HepG2 (cell line): ENCODE data around the gene NANOS1. TPM values are rescaled to one million over a fixed set of nuclear protein-coding genes. Genes with fewer than 3 reads are reported as not detected.

Experiments
- ATAC-seq: fragments of 200-7000 bp; cut with Tn5 transposase; 3 replicates; pipeline ENCODE4 v1.9.1; 2020; ENCODE audit warnings: mild to moderate bottlenecking, moderate library complexity
- BruUV-seq: library from RNA; stranded (reverse); fragments of 400-500 nt; replicated peaks from 2 replicates; lab custom pipeline; 2021; lab: Mats Ljungman, UMichigan
- CTCF ChIA-PET: fragments of 300-600 bp; formaldehyde crosslinking; extraction: SDS; loops from one replicate; lab custom pipeline; 2021; ENCODE audit warnings: low total read pairs, inconsistent platforms, low intra/inter-chr PET ratio; lab: Yijun Ruan, JAX
- POLR2A ChIA-PET: fragments of 350-600 bp; sonication (Branson Sonifier 250); formaldehyde crosslinking; loops from one replicate; lab custom pipeline; 2020; ENCODE audit warnings: antibody characterized with exemption, inconsistent platforms; lab: Yijun Ruan, JAX
- DNase-seq: peaks from one replicate; pipeline ENCODE4 v3.0.0-alpha.2; 2015; ENCODE audit warnings: low spot score
- FAIRE-seq: peaks from 3 replicates; lab custom pipeline; 2011; peaks lifted over from hg19 to GRCh38; lab: Jason Lieb, UNC
- H2AFZ ChIP-seq: one replicate; pipeline ENCODE4 v1.6.1; 2011; ENCODE audit warnings: low read length, inconsistent platforms
- H3K27ac ChIP-seq: fragments of 300-600 bp; 3 replicates; pipeline ENCODE4 v1.8.0; 2011; ENCODE audit warnings: mixed run types, mild to moderate bottlenecking, mixed read lengths, low read length, inconsistent platforms; ENCODE audit not compliant: insufficient read depth; ENCODE audit errors: extremely low read length
- H3K27me3 ChIP-seq, 2 experiments: fragments of 200-600 bp in 1 of 2; 2 replicates in 1 of 2; 3 replicates in 1 of 2; pipeline versions ENCODE4 v1.6.0 to v1.8.0; 2011; ENCODE audit warnings: low read length in 2 of 2, mild to moderate bottlenecking in 2 of 2, moderate library complexity in 2 of 2, inconsistent platforms in 1 of 2; ENCODE audit not compliant: insufficient read depth in 2 of 2, control insufficient read depth in 1 of 2
- H3K36me3 ChIP-seq, 2 experiments: fragments of 200-600 bp in 1 of 2; replicated peaks in 1 of 2; 2 replicates in 1 of 2; 3 replicates in 1 of 2; pipeline versions ENCODE4 v1.5.1 to v1.8.0; 2011; ENCODE audit warnings: low read length in 2 of 2, inconsistent platforms in 1 of 2; ENCODE audit not compliant: insufficient read depth in 2 of 2, control insufficient read depth in 1 of 2
- H3K4me1 ChIP-seq: 2 replicates; pipeline ENCODE4 v1.5.1; 2012; ENCODE audit warnings: low read length, inconsistent platforms; ENCODE audit not compliant: insufficient read depth
- H3K4me2 ChIP-seq: 2 replicates; pipeline ENCODE4 v1.6.0; 2011; ENCODE audit warnings: low read depth, low read length, inconsistent platforms
- H3K4me3 ChIP-seq, 3 experiments: fragments of 200-600 bp in 1 of 3; sonication (generic), shearing (Covaris generic) in 1 of 3; replicated peaks in 1 of 3; 2 replicates each; pipeline ENCODE4 v1.5.1; 2011 to 2016; ENCODE audit warnings: low read length in 3 of 3, inconsistent platforms in 2 of 3, low read depth in 2 of 3, mild to moderate bottlenecking in 2 of 3, control low read depth in 1 of 3, mixed read lengths in 1 of 3; ENCODE audit not compliant: insufficient read depth in 1 of 3
- H3K79me2 ChIP-seq: one replicate; pipeline ENCODE4 v1.6.1; 2011; ENCODE audit warnings: low read length, inconsistent platforms; ENCODE audit not compliant: insufficient read depth
- H3K9ac ChIP-seq: 2 replicates; pipeline ENCODE4 v1.6.0; 2011; ENCODE audit warnings: mild to moderate bottlenecking, low read depth, low read length, inconsistent platforms; ENCODE audit not compliant: insufficient read depth
- H3K9me3 ChIP-seq: 2 replicates; pipeline ENCODE4 v1.5.1; 2012; ENCODE audit warnings: mild to moderate bottlenecking, low read length
- H4K20me1 ChIP-seq: 2 replicates; pipeline ENCODE4 v1.6.0; 2011; ENCODE audit warnings: inconsistent platforms, mild to moderate bottlenecking, low read length, moderate library complexity; ENCODE audit not compliant: insufficient read depth
- POLR2G ChIP-seq: fragments of 200-400 bp; formaldehyde crosslinking; IDR thresholded peaks from 2 replicates; pipeline ENCODE4 v1.6.1; 2018; ENCODE audit warnings: mild to moderate bottlenecking, low read depth, low read length, moderate library complexity
- ZFP36 ChIP-seq: fragments of 150-350 bp; IDR thresholded peaks from 2 replicates; pipeline ENCODE4 v1.6.1; 2018; ENCODE audit warnings: borderline replicate concordance, low read length, low read depth; ENCODE audit not compliant: partially characterized antibody
- ZFX ChIP-seq: sonication (generic); formaldehyde crosslinking; IDR thresholded peaks from 2 replicates; pipeline ENCODE4 v1.4.0; 2020; ENCODE audit warnings: mild to moderate bottlenecking, low read depth, missing genetic modification reagents, moderate library complexity
- ZNF574 ChIP-seq: sonication (generic); formaldehyde crosslinking; IDR thresholded peaks from 2 replicates; pipeline ENCODE4 v1.4.0; 2020; ENCODE audit warnings: missing genetic modification reagents
- WGBS: methylation state at CpG from one replicate; pipeline ENCODE4 v1.1.6; 2017; ENCODE audit warnings: low lambda C conversion rate; 5-methylcytosine and 5-hydroxymethylcytosine counted together
- in situ Hi-C: cut with HindIII; loops from 2 replicates; pipeline ENCODE4 v1.10.0; 2017; ENCODE audit warnings: low pct_unique_long_range_greater_than_20kb; ENCODE audit not compliant: extremely low pct_ligation_motif_present
- intact Hi-C: fragments of 100-400 bp; cut with micrococcal nuclease; formaldehyde crosslinking; loops from one replicate; pipeline ENCODE4 v1.10.0; 2022; ENCODE audit not compliant: unreplicated experiment
- polyA plus RNA-seq, 8 experiments: library from polyadenylated mRNA; depleted of rRNA in 3 of 8; stranded (reverse) in 7 of 8; unstranded in 1 of 8; fragments of >200 nt; fragmentation: Illumina TruSeq in 4 of 8; extraction: Trizol in 4 of 8; gene quantifications; 2 replicates each; pipeline versions ENCODE4 v1.2.1 to v1.2.3, GENCODE V29; 2011 to 2016; ENCODE audit warnings: low read depth in 4 of 8, missing spikeins in 1 of 8, mixed read lengths in 1 of 8; ENCODE audit not compliant: insufficient read depth in 1 of 8
- total RNA-seq, 5 experiments: library from RNA; depleted of rRNA; stranded (reverse); fragments of >200 nt; fragmentation: Illumina TruSeq; extraction: Trizol; gene quantifications; 2 replicates each; pipeline ENCODE4 v1.2.3, GENCODE V29; 2016; ENCODE audit warnings: low read depth in 1 of 5

Gene NANOS1
- total and polyA plus RNA-seq, 2 of the 13 experiments (the other 11 are each of a cell fraction or from before 2014, with no cell fraction given), result 1.7 to 2.2 TPM

DNA sequence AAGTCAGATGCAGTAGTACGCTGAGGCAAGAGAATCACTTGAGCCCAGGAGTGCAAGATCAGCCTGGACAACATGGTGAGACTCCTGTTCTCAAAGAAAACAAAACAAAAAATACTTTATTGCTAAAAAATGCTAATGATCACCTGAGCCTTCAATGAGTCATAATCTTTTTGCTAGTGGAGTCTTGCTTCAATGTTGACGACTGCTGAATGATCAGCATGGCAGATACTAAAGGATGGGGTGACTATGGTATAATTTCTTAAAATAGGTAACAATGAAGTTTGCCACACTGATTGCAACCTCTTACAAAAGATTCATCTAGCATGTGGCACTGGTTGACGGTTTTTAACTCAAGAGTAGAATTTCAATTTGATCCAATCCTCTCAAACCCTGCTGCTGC lies 22.3 kb downstream of the NANOS1 start:
- no peak for ATAC-seq
- in situ Hi-C loops, result no loop called here

More for the DNA sequence above, 22.3 kb downstream of the NANOS1 start:
- H3K4me2 ChIP-seq, result no peak overlapping the region
- ChIA-PET POLR2A (no interaction called here), CTCF (no interaction called here)
- H3K4me1 ChIP-seq, result no peaks in the 10 kb centered on the region
- no peak for FAIRE-seq
- no TSS peak for BruUV-seq
- no peak overlapping the region for H3K9ac ChIP-seq
- intact Hi-C loops, result no loop called here
- TF ChIP-seq ZFP36, result no peak
- TF ChIP-seq POLR2G, result no peak
- TF ChIP-seq ZNF574 (CRISPR knock-in tag), result no peak
- no peak for TF ChIP-seq ZFX (CRISPR knock-in tag)
- no peaks in the 10 kb centered on the region for H3K27me3 ChIP-seq
- H3K4me3 ChIP-seq, result no peak overlapping the region
- no peak for DNase-seq
- H3K27ac ChIP-seq, result no peak overlapping the region
- H2AFZ ChIP-seq, result no peak overlapping the region
- H4K20me1 ChIP-seq, result no peaks in the 10 kb centered on the region; the same call in 1 of the 2 replicates
- no peaks in the 10 kb centered on the region for H3K9me3 ChIP-seq
- peaks cover 41 to 95% of the 10 kb centered on the region in 2 experiments for H3K36me3 ChIP-seq
- 94% methylated on average over 3 of the region's 3 CpGs for WGBS
- peaks cover 14% of the 10 kb centered on the region for H3K79me2 ChIP-seq
